ENCODE data around the gene POF1B. TPM values are rescaled to one million over a fixed set of nuclear protein-coding genes. Genes with fewer than 3 reads are reported as not detected.
"Not testable (repeated sequence)": the region's sequence is repeated elsewhere in the genome, so short reads cannot be mapped to it uniquely, and the experiment has no call there.

POF1B gene
- total RNA-seq, 1 donor from 2014 or later, result not detected

DNA sequence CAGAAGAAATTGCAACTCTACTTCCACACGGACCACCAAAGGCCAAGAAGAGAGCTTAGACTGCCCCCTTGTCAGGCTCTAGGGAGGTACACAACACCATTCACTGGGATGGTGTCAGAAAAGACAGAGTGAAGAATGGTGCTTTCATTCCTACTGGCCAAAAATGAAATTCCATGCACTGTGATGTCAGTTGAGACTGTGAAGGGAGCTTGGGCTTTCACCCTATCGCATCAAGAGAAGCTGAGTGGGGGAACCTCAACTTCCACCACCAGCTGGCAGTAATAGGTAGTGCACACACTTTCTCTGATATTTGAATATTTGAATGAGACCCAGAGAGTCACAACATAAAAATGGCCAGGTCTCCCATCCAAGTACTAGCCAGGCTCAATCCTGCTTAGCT, 69.7 kb downstream of the POF1B start:
- no peak for DNase-seq (ENCODE audit: low read depth)
- TF ChIP-seq, protein P1, sequence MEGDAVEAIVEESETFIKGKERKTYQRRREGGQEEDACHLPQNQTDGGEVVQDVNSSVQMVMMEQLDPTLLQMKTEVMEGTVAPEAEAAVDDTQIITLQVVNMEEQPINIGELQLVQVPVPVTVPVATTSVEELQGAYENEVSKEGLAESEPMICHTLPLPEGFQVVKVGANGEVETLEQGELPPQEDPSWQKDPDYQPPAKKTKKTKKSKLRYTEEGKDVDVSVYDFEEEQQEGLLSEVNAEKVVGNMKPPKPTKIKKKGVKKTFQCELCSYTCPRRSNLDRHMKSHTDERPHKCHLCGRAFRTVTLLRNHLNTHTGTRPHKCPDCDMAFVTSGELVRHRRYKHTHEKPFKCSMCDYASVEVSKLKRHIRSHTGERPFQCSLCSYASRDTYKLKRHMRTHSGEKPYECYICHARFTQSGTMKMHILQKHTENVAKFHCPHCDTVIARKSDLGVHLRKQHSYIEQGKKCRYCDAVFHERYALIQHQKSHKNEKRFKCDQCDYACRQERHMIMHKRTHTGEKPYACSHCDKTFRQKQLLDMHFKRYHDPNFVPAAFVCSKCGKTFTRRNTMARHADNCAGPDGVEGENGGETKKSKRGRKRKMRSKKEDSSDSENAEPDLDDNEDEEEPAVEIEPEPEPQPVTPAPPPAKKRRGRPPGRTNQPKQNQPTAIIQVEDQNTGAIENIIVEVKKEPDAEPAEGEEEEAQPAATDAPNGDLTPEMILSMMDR (conservative IDR thresholded peaks at IDR 0.05; ENCODE audit: low read depth, low read length), result peak; percentile 14
- no peak overlapping the region for H3K4me3 ChIP-seq (ENCODE audit: low read depth, low read length)

DNA sequence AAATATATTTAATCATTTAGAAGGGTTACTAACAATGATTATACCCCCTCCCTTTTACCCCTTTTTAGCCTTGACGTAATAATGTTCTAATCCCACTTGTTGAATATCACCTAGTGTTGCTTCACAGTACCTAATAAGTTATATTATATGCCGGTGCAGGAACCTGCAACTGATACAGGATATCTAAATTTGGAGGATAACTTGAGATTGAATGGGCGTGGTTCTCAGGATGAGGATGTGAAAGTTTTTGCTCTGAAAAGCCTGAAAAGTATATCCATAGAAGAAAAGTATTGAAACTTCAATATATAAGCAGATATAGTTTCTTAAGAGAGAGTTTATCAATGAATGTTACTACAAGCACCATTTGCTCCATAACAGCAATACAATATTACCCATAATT, 75.9 kb downstream of the POF1B start:
- no peak for DNase-seq (ENCODE audit: low read depth)

DNA sequence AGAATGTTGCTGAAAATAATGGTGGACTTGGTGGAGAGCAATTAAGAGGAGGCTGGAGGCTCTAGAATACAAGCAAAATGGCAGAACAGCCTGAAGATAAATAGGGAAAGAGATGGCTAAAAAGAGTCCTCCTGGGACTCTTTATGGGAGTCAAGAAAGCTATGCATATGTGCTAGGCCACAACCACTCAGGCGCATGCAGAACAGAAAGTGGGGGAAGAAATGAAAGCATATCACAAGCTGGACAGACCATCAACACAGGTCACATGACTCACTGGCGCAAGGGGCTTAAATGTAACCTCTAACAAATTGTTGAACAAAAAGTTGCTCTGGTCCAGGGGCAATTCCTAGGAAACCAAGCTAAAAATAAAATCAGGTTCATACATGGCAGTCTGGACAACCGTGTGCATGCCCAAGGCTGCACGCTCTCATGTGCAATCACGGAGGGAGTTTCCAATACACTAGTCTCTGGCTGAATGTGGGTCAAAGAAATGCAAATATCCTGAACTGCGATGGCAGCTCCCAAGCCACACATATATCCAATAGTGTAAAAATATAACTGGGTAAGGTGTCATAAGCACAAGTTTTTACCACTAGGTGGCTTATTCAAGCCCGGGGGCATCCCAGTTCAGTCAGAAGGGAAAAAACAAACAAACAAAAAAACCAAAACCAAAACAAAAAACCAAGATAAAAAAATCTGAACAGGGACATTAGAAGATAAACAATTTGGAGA, 90.3 kb downstream of the POF1B start:
- H3K4me3 ChIP-seq (ENCODE audit: low read depth, low read length), result no peak overlapping the region
- no peak for DNase-seq (ENCODE audit: low read depth)
- TF ChIP-seq, protein P1 (conservative IDR thresholded peaks at IDR 0.05; ENCODE audit: low read depth, low read length), result no peak

More for the DNA sequence above, 75.9 kb downstream of the POF1B start:
- H3K4me3 ChIP-seq (ENCODE audit: low read depth, low read length), result no peak overlapping the region
- TF ChIP-seq, protein P1 (conservative IDR thresholded peaks at IDR 0.05; ENCODE audit: low read depth, low read length), result no peak

DNA sequence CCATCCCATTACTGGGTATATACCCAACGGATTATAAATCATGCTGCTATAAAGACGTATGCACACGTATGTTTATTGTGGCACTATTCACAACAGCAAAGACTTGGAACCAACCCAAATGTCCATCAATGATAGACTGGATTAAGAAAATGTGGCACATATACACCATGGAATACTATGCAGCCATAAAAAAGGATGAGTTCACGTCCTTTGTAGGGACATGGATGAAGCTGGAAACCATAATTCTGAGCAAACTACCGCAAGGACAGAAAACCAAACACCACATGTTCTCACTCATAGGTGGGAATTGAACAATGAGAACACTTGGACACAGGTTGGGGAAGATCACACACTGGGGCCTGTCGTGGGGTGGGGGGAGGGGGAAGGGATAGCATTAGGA, 94.2 kb downstream of the POF1B start:
- DNase-seq (ENCODE audit: low read depth); H3K4me3 ChIP-seq (ENCODE audit: low read depth, low read length): not testable (repeated sequence)

DNA sequence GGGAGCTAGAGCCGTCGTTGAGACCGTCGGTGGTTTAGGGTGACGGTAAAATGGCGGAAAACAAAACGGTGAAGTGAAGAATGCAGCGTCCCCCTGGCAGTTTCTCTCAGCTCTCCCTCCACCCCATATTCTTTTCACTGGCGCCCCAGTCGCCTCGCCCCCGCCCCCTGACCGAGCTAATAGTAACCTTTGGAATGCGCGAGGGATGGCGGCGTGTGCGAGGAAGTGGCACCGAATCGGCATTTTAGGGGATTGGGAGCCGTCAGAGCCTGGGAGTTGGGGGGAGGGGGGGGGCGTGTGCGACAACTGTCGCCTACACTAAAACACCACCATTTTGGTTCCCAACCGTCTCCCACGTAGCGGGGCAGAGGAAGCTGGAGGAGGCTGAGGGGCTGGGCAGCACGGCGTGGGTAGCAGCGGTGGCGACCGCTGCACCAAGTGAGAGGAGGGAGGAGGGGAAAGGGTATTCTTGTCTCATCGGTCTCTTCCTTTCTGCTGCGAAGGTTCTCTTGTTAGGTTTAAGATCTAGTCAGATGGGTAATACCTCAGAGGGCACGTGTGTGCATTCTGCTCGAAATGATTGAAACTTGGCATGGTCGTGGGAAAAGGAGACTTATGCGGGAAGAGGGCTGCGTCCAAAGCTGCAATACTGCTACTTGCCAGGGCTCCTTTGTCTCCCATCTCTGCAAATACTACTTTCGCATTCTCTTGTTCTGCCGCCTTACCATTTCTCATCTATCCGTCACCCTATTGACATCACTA, 134.8 kb downstream of the POF1B start:
- TF ChIP-seq, protein P1 (conservative IDR thresholded peaks at IDR 0.05; ENCODE audit: low read depth, low read length), result no peak
- DNase-seq (ENCODE audit: low read depth), result no peak
- peak overlapping the region; percentile 69 for H3K4me3 ChIP-seq (ENCODE audit: low read depth, low read length)

DNA sequence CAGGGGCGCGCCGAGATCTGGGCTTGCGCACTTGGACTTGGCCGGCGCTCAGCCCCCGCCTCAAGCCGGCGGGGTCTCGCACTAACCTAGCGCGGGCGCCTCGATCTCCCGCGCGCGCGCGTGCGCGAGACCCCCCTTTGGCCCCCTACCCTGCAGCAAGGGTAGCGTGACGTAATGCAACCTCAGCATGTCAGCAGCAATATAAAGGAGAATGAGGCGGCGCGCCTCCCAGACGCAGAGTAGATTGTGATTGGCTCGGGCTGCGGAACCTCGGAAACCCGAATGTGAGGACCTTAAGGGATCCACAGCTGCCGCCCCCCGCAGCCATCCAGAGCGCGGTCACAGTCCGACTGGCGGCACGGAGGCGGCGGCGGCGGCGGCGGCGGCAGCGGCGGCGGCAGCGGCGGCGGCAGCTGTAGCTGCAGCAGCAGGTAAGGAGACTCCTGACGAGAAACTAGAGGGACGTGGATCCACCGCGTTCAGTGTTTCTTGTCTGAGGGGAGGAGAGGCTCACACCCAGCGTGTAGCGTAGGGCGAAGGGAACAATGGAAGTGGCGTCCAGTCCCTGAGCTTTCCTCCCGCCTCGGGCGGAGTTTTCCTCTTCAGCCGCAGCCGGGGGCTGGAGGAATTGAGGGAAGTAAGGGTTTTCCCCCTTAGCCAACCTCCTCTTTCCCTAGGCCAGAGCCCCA, 135.6 kb downstream of the POF1B start, which contains the start of the genes SATL1 and ZNF711:
Gene SATL1, minus strand, starts transcription at position 19 of the 689 bp plus-strand sequence. CDS start 134,811 bp downstream, outside the sequence.
Gene ZNF711, plus strand, starts transcription at position 231 of the 689 bp plus-strand sequence. CDS start 3,582 bp downstream, outside the sequence.
- no peak for DNase-seq (ENCODE audit: low read depth)
- TF ChIP-seq, protein P1 (conservative IDR thresholded peaks at IDR 0.05; ENCODE audit: low read depth, low read length), result no peak
- peak within 1 kb of the TSS; percentile 69 for H3K4me3 ChIP-seq (ENCODE audit: low read depth, low read length)

DNA sequence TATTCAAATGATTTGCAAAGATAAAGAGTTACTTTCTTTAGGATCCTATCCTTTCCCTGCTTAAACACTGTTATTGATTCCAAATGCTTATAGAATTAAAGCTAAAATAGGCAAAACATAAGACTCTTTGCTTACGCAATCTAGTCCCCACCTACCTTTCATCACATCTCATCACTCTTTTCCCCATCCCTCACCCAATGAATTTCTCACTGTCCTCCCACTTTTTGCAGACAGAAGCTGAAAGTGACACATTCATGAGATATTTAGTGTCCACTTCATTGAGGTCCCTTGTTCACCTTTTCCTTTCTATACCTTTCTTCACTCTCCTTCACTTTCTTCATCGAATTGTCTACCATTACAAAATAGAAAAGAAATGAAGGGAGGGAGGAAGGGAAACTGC, 136.3 kb downstream of the POF1B start:
- TF ChIP-seq, protein P1 (conservative IDR thresholded peaks at IDR 0.05; ENCODE audit: low read depth, low read length), result no peak
- no peak for DNase-seq (ENCODE audit: low read depth)
- H3K4me3 ChIP-seq (ENCODE audit: low read depth, low read length), result peak overlapping the region; percentile 69

Data from epithelial cell of proximal tubule (primary cell).